Neural crest cell (in vitro differentiated cells): ENCODE data around the gene EXD3. TPM values are rescaled to one million over a fixed set of nuclear protein-coding genes. Genes with fewer than 3 reads are reported as not detected.
"Not testable (repeated sequence)": the region's sequence is repeated elsewhere in the genome, so short reads cannot be mapped to it uniquely, and the experiment has no call there.

Source experiments
- DNase-seq: peaks from one replicate; pipeline ENCODE4 v3.0.0; 2021; ENCODE audit warnings: low read depth, mixed read lengths, low spot score
- H3K27ac Mint-ChIP-seq: one replicate; pipeline ENCODE4 v1.8.0; 2021; ENCODE audit warnings: mild to moderate bottlenecking, mixed read lengths; ENCODE audit not compliant: unreplicated experiment
- H3K27me3 Mint-ChIP-seq: 2 replicates; pipeline ENCODE4 v1.8.0; 2021; ENCODE audit warnings: low read depth, mild to moderate bottlenecking, mixed read lengths
- H3K36me3 Mint-ChIP-seq: 2 replicates; pipeline ENCODE4 v1.8.0; 2021; ENCODE audit warnings: low read depth, mild to moderate bottlenecking, mixed read lengths
- H3K4me1 Mint-ChIP-seq: 2 replicates; pipeline ENCODE4 v1.8.0; 2021; ENCODE audit warnings: mixed read lengths
- H3K4me3 Mint-ChIP-seq: one replicate; pipeline ENCODE4 v1.8.0; 2021; ENCODE audit warnings: mild to moderate bottlenecking, mixed read lengths
- H3K9me3 Mint-ChIP-seq: 2 replicates; pipeline ENCODE4 v1.8.0; 2021; ENCODE audit warnings: mixed read lengths
- total RNA-seq: library from RNA; stranded (reverse); gene quantifications from 2 replicates; pipeline ENCODE4 v1.2.1, GENCODE V29; 2021
- TF ChIP-seq, protein P1 (sequence below): fragments of 200-600 bp; sonication (generic); conservative IDR thresholded peaks from 2 replicates; pipeline ENCODE4 v1.5.0; 2021; ENCODE audit warnings: antibody characterized with exemption, mild to moderate bottlenecking

The EXD3 gene
- total RNA-seq, 1 donor from 2014 or later, result 15.1 TPM

DNA sequence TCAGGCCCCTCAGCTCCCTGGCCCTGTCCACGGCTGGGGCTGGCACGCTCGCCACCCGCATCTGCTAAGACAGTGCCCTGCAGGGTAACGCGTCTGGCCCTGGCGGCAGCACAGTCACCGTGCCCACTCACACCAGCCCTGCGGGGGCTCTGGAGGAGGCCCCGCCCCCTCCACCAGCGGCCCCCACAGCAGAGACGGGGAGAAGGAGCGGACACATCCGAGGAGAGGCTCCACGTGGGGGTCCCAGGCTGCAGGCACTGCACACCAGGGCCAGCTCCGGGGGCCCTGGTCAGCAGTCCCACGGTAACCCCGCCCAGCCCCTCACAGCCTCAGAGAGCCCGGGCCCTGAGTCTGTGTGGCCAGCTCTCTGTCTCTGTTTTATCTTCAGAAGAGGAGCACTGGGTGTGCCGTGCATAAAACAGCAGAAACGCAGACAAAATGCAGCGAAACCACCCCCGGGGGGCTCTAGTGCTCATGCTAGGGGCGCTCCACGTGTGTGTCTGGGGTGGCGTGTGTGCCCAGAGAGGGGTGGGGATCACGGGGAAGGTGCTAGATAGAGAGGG lies 73.4 kb downstream of the EXD3 start:
- Mint-ChIP-seq H3K36me3 (peaks cover 13% of the 10 kb centered on the region), H3K4me1 (no peaks in the 10 kb centered on the region), H3K4me3 (no peak overlapping the region), H3K9me3 (no peaks in the 10 kb centered on the region), H3K27ac (no peak overlapping the region), H3K27me3 (no peaks in the 10 kb centered on the region)
- DNase-seq, result no peak
- TF ChIP-seq, protein P1, sequence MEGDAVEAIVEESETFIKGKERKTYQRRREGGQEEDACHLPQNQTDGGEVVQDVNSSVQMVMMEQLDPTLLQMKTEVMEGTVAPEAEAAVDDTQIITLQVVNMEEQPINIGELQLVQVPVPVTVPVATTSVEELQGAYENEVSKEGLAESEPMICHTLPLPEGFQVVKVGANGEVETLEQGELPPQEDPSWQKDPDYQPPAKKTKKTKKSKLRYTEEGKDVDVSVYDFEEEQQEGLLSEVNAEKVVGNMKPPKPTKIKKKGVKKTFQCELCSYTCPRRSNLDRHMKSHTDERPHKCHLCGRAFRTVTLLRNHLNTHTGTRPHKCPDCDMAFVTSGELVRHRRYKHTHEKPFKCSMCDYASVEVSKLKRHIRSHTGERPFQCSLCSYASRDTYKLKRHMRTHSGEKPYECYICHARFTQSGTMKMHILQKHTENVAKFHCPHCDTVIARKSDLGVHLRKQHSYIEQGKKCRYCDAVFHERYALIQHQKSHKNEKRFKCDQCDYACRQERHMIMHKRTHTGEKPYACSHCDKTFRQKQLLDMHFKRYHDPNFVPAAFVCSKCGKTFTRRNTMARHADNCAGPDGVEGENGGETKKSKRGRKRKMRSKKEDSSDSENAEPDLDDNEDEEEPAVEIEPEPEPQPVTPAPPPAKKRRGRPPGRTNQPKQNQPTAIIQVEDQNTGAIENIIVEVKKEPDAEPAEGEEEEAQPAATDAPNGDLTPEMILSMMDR, result no peak

DNA sequence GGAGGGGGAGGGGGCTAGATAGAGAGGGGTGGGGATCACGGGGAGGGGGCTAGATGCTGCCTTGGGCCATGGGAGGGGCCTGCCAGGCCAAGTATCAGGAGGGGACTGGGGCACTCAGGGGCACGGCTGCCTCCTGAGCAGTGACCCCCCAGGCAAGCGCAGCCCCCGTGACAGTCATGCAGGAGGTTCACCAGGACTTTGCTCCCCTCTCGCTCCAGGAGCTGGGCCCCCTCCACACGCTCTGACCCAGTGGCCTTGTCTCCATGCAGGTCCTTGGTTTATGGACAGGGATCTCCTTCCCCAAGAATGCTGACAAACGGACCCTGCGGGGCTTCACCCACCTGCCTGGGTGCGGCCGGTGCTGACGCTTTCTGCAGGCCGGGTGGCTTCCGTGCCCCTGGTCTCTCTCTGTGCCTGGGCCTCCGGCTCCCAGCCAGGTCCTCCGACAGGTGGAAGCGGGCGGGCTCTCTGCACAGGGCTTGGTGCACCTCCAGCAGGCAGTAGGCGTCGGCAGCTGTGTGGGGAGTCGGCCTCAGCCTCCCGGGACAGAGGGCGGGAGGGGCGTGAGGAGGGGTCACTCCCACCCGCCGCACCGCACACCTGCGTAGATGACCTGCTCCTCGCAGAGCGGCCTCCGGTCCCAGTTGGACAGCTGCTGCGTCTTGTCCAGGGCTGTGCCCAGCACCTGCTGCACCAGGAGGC lies 74.0 kb downstream of the EXD3 start:
- Mint-ChIP-seq H3K9me3 (no peaks in the 10 kb centered on the region), H3K27me3 (no peaks in the 10 kb centered on the region), H3K4me1 (no peaks in the 10 kb centered on the region), H3K4me3 (no peak overlapping the region), H3K36me3 (peaks cover 16% of the 10 kb centered on the region), H3K27ac (no peak overlapping the region)
- TF ChIP-seq, protein P1, result no peak
- no peak for DNase-seq

- DNase-seq, result no peak
- H3K4me1 Mint-ChIP-seq, result no peaks in the 10 kb centered on the region
- H3K27me3 Mint-ChIP-seq, result no peaks in the 10 kb centered on the region
- H3K9me3 Mint-ChIP-seq, result no peaks in the 10 kb centered on the region
- H3K27ac Mint-ChIP-seq, result no peak overlapping the region
- no peak overlapping the region for H3K4me3 Mint-ChIP-seq
- TF ChIP-seq, protein P1, result no peak
- H3K36me3 Mint-ChIP-seq, result peaks cover 19% of the 10 kb centered on the region
These were observed 75.0 kb downstream of the EXD3 start for GRCh38 chr9:137347928-137348327.

DNA sequence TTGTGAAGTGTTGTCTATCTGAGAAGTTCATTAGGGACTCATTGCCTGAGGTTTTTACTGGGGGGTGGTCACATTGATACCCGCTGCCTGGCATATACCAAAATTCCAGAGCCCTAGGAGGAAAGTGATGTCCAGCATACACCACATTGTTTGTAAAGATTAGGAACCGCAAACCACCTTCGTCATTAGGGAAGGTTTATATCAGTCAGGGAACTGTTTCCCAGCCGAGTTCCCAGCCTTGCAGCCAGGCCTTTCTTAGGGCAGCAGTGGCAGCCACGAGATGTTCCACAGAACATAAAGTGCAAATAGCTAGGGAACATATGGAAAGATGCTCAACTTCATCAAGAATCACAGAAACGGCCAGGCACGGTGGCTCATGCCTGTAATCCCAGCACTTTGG lies 80.5 kb downstream of the EXD3 start:
- Mint-ChIP-seq H3K4me1 (no peaks in the 10 kb centered on the region), H3K27ac (no peak overlapping the region), H3K9me3 (no peaks in the 10 kb centered on the region), H3K36me3 (peaks cover 23% of the 10 kb centered on the region), H3K4me3 (no peak overlapping the region), H3K27me3 (no peaks in the 10 kb centered on the region)
- TF ChIP-seq, protein P1, result no peak
- no peak for DNase-seq

DNA sequence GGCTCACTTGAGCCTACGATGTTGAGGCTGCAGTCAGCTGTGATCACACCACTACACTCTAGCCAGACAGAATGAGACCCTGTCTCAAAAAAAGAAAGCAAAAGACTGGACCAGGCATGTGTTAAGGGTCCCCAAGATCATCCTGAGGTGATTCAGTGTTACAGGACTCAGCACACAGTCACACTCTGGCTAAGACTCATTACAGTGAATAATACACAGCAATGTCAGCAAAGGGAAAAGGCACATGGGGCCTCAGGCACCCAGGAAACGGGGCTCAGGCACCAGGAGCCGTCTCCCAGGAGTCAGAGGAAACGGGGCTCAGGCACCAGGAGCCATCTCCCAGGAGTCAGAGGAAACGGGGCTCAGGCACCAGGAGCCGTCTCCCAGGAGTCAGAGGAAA lies 81.7 kb downstream of the EXD3 start:
- Mint-ChIP-seq H3K4me3 (no peak overlapping the region), H3K9me3 (peaks cover 4% of the 10 kb centered on the region), H3K4me1 (no peaks in the 10 kb centered on the region), H3K36me3 (peaks cover 12% of the 10 kb centered on the region), H3K27me3 (no peaks in the 10 kb centered on the region), H3K27ac (no peak overlapping the region)
- DNase-seq, result no peak
- TF ChIP-seq, protein P1, result no peak

DNA sequence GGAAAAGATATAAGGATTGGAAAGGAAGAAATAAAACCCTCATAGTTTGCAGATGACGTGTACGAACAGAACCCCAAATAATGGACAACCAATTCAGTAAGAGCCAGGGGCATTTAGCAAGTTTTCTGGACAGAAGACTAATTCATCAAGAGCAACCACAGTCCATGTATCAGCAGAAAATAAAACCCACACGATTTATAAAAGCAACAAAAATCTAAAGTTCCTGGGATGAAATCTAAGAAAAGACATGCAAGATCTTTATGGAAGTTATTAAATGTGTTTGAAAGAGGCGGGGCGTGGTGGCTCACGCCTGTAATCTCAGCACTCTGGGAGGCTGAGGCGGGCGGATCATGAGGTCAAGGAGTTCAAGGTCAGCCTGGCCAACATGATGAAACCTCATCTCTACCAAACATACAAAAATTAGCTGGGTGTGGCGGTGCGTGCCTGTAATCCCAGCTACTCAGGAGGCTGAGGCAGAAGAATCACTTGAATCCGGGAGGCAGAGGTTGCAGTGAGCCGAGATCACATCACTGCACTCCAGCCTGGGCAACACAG lies 83.0 kb downstream of the EXD3 start:
- H3K36me3 Mint-ChIP-seq, result peaks cover 13% of the 10 kb centered on the region
- H3K27ac Mint-ChIP-seq, H3K4me3 Mint-ChIP-seq, H3K9me3 Mint-ChIP-seq, H3K4me1 Mint-ChIP-seq, DNase-seq, H3K27me3 Mint-ChIP-seq: not testable (repeated sequence)
